Parathyroid adenoma (tissue), 2 donors: ENCODE data around the gene CDAN1.

ENCODE experiments used
- H2AFZ ChIP-seq: fragments of 300-600 bp; sonication (generic); one replicate; pipeline ENCODE4 v1.7.0; 2017; ENCODE audit warnings: antibody characterized with exemption, mild to moderate bottlenecking
- H3K27ac ChIP-seq: fragments of 300-600 bp; sonication (generic); one replicate; pipeline ENCODE4 v1.7.0; 2017
- H3K27me3 ChIP-seq: fragments of 300-600 bp; sonication (generic); one replicate; pipeline ENCODE4 v1.7.0; 2017; ENCODE audit warnings: low read length; ENCODE audit not compliant: control insufficient read depth, insufficient read depth
- H3K36me3 ChIP-seq: fragments of 300-600 bp; sonication (generic); one replicate; pipeline ENCODE4 v1.7.0; 2017; ENCODE audit warnings: low read length; ENCODE audit not compliant: control insufficient read depth, insufficient read depth
- H3K4me1 ChIP-seq: fragments of 300-600 bp; sonication (generic); one replicate; pipeline ENCODE4 v1.7.0; 2017; ENCODE audit warnings: control low read depth
- H3K4me2 ChIP-seq: fragments of 300-600 bp; sonication (generic); one replicate; pipeline ENCODE4 v1.7.0; 2017; ENCODE audit warnings: low read length
- H3K4me3 ChIP-seq: fragments of 300-600 bp; sonication (generic); one replicate; pipeline ENCODE4 v1.7.0; 2017; ENCODE audit warnings: low read depth, low read length
- H3K79me2 ChIP-seq: fragments of 300-600 bp; sonication (generic); one replicate; pipeline ENCODE4 v1.7.0; 2017; ENCODE audit warnings: control low read depth
- H3K9ac ChIP-seq: fragments of 300-600 bp; sonication (generic); one replicate; pipeline ENCODE4 v1.7.0; 2017; ENCODE audit warnings: mild to moderate bottlenecking
- H3K9me3 ChIP-seq: fragments of 300-600 bp; sonication (generic); one replicate; pipeline ENCODE4 v1.7.0; 2017; ENCODE audit warnings: low read length; ENCODE audit not compliant: control insufficient read depth
- CTCF ChIP-seq: fragments of 300-600 bp; sonication (generic); IDR thresholded peaks from one replicate; pipeline ENCODE4 v1.7.0; 2017; ENCODE audit warnings: antibody characterized with exemption, mild to moderate bottlenecking
- donor health status: primary hyperparathyroidism.

Gene CDAN1

DNA sequence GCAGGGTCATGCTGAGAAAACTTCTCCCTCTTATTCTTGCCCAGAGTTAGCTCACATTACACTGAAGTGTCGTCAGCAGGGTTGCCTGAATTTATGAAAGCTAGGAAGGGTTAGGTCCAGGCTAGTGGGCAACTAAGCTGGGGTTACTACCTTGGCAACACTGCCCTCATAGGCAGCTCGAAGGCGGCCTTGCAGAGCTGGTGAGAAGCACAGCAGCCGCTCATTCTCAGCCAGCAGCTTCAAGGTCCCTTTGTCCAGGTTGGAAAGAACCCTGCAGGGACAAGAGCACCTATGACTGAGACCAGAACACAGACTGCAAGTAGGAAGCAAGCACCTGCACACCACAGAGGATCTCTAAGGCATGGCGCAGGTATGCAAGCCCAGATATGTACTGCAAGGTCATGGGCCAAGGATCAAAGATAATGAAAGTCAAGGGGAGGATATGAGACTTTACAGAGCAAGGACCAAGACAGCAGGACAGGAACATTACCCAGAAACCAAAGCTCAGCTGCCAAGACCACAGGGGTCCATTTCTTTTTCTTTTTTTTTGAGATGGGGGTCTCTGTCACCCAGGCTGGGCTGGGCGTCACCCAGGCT lies 2.8 kb downstream of the CDAN1 start:
- Histone ChIP-seq H3K79me2 (no peaks in the 10 kb centered on the region), H3K4me1 (peaks cover 3% of the 10 kb centered on the region), H3K9ac (no peak overlapping the region), H3K4me2 (no peak overlapping the region), H3K27me3 (no peaks in the 10 kb centered on the region), H3K36me3 (no peaks in the 10 kb centered on the region), H3K27ac (no peak overlapping the region), H2AFZ (no peak overlapping the region), H3K4me3 (no peak overlapping the region), H3K9me3 (no peaks in the 10 kb centered on the region)
- TF ChIP-seq CTCF = no peak

GRCh38 chr15:42733027-42733426 lies 3.9 kb downstream of the CDAN1 start:
- H3K4me3 ChIP-seq = no peak overlapping the region
- no peak overlapping the region for H3K27ac ChIP-seq
- H3K9me3 ChIP-seq = no peaks in the 10 kb centered on the region
- H3K9ac ChIP-seq = no peak overlapping the region
- no peak overlapping the region for H3K4me2 ChIP-seq
- H3K4me1 ChIP-seq = peaks cover 3% of the 10 kb centered on the region
- no peaks in the 10 kb centered on the region for H3K27me3 ChIP-seq
- no peaks in the 10 kb centered on the region for H3K36me3 ChIP-seq
- no peak for TF ChIP-seq CTCF
- no peak overlapping the region for H2AFZ ChIP-seq
- no peaks in the 10 kb centered on the region for H3K79me2 ChIP-seq

DNA sequence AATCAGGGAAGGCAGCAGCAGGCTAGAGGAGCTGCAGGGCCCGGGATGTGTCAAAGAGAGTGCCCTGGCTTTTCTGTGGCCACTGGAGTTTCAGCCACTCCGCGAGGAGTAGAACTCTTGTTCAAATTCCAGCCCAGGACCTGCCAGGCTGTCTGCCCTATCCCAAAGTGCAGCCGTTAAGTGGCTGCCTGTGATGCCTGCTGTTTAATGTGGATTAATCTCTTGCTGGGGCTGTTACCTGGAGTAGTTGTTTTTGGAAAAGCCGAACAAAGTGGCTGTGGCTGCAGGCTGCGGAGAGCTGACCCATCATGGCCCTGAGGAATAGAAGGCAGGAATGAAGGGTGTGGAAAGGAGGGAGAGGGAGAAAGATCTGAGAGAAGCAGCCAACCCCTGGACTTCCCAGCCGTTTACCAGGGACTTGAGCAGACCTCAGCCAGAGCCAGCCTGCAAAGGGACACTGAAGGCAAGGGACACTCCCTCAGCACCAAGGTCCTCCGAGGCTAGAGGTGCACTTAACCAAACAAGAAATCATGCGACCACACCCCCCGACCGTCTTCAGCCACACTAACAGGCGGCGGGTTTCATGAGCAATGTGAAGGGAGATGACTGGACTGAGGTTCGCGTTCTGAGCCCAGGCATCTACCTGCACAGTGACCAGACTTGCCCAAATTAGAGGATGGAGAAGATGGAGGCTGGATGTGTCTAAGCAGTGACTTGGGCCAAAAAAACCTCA lies 4.7 kb downstream of the CDAN1 start:
- Histone ChIP-seq H3K27me3 (no peaks in the 10 kb centered on the region), H3K27ac (no peak overlapping the region), H3K9me3 (no peaks in the 10 kb centered on the region), H3K4me1 (no peaks in the 10 kb centered on the region), H2AFZ (no peak overlapping the region), H3K9ac (no peak overlapping the region), H3K36me3 (no peaks in the 10 kb centered on the region), H3K4me2 (no peak overlapping the region), H3K4me3 (no peak overlapping the region), H3K79me2 (no peaks in the 10 kb centered on the region)
- no peak for TF ChIP-seq CTCF

- Histone ChIP-seq H3K9ac (no peak overlapping the region), H3K36me3 (no peaks in the 10 kb centered on the region), H3K79me2 (no peaks in the 10 kb centered on the region)
These were observed 5.5 kb downstream of the CDAN1 start for GRCh38 chr15:42731461-42731860.

More at GRCh38 chr15:42731461-42731860, 5.5 kb downstream of the CDAN1 start:
- Histone ChIP-seq H3K9me3 (no peaks in the 10 kb centered on the region), H3K27me3 (no peaks in the 10 kb centered on the region), H3K27ac (no peak overlapping the region), H2AFZ (no peak overlapping the region), H3K4me3 (no peak overlapping the region), H3K4me1 (no peaks in the 10 kb centered on the region), H3K4me2 (no peak overlapping the region)
- no peak for TF ChIP-seq CTCF
